Gastroesophageal sphincter (tissue), 4 donors: Measurements from ENCODE around the gene GJA3. TPM values are rescaled to one million over a fixed set of nuclear protein-coding genes. Genes with fewer than 3 reads are reported as not detected.
A peak's percentile ranks its signal among the peaks of the same experiment; 100 is the strongest.

Source experiments
- ATAC-seq: fragments of 150-250 bp; one replicate; pipeline ENCODE4 v1.9.1; 2016; ENCODE audit warnings: mild to moderate bottlenecking, moderate library complexity
- H3K27ac ChIP-seq, 4 donors: fragments of 200-600 bp; sonication (generic) in 3 of 4; 1 replicate in 3 of 4; 2 replicates in 1 of 4; pipeline ENCODE4 v1.5.1; 2016 to 2019
- H3K27me3 ChIP-seq: fragments of 200-600 bp; sonication (generic); one replicate; pipeline ENCODE4 v1.5.1; 2019
- H3K36me3 ChIP-seq, 2 donors: fragments of 200-600 bp; sonication (generic); one replicate each; pipeline ENCODE4 v1.5.1; 2019; ENCODE audit warnings: control low read depth in 1 of 2
- H3K4me1 ChIP-seq, 3 donors: fragments of 200-600 bp; sonication (generic); 1 replicate in 2 of 3; 2 replicates in 1 of 3; pipeline ENCODE4 v1.5.1; 2016 to 2019; ENCODE audit warnings: control low read depth in 2 of 3
- H3K4me3 ChIP-seq, 2 donors: fragments of 200-600 bp; sonication (generic); one replicate each; pipeline ENCODE4 v1.5.1; 2019; ENCODE audit warnings: mild to moderate bottlenecking in 1 of 2, moderate library complexity in 1 of 2
- H3K9me3 ChIP-seq, 3 donors: fragments of 200-600 bp; sonication (generic); one replicate each; pipeline ENCODE4 v1.5.1; 2017 to 2019; ENCODE audit warnings: control low read depth in 2 of 3
- CTCF ChIP-seq, 4 experiments: fragments of 200-600 bp in 2 of 4; fragments of 450-650 bp in 2 of 4; sonication (generic) in 1 of 4; IDR thresholded peaks; one replicate each; pipeline ENCODE4 v1.5.1; 2017 to 2019; ENCODE audit warnings: antibody characterized with exemption in 4 of 4, mild to moderate bottlenecking in 2 of 4, moderate library complexity in 2 of 4
- EP300 ChIP-seq: sonication (generic); formaldehyde crosslinking; IDR thresholded peaks from one replicate; pipeline ENCODE4 v1.6.1; 2017; ENCODE audit warnings: antibody characterized with exemption, mild to moderate bottlenecking
- POLR2A ChIP-seq, 2 donors: fragments of 450-650 bp; IDR thresholded peaks; one replicate each; pipeline ENCODE4 v1.6.1; 2017; ENCODE audit warnings: antibody characterized with exemption in 2 of 2, mild to moderate bottlenecking in 2 of 2, moderate library complexity in 1 of 2
- POLR2AphosphoS5 ChIP-seq: sonication (generic); formaldehyde crosslinking; IDR thresholded peaks from one replicate; pipeline ENCODE4 v1.6.1; 2017; ENCODE audit warnings: antibody characterized with exemption
- whole genome bisulfite sequencing, 2 donors: methylation state at CpG; one replicate each; pipeline ENCODE4 v1.1.5; 2018; ENCODE audit warnings: low coverage in 1 of 2; 5-methylcytosine and 5-hydroxymethylcytosine counted together
- total RNA-seq, 4 donors: library from RNA; depleted of rRNA; stranded (reverse); fragments of >200 nt; gene quantifications; one replicate each; pipeline ENCODE4 v1.1.0, GENCODE V29; 2016

The GJA3 gene
- total RNA-seq, 4 donors from 2014 or later: 0.04 to 0.07 TPM; not detected in 2

- WGBS, 2 donors: 0% methylated on average over 1 to 4 of the region's 53 CpGs
- Histone ChIP-seq H3K9me3 (no peaks in the 10 kb centered on the region), H3K27ac (no peak overlapping the region), H3K27me3 (peaks cover 76% of the 10 kb centered on the region), H3K4me3 (peak overlapping the region; percentile 10 to 64), H3K36me3 (no peaks in the 10 kb centered on the region), H3K4me1 (peaks cover 0 to 34% (median 13%) of the 10 kb centered on the region in 3 donors)
- ATAC-seq: no peak
- no peak for TF ChIP-seq POLR2AphosphoS5
- no peak for TF ChIP-seq POLR2A (IDR thresholded peaks at IDR 0.05)
- no peak for TF ChIP-seq CTCF (IDR thresholded peaks at IDR 0.05)
- no peak for TF ChIP-seq EP300
Measured at GRCh38 chr13:20193162-20193906, 32.5 kb upstream of the GJA3 start.

- peaks cover 76% of the 10 kb centered on the region for H3K27me3 ChIP-seq
- peak within 1 kb of the TSS; percentile 10 to 64 for H3K4me3 ChIP-seq
- peaks cover 0 to 34% (median 13%) of the 10 kb centered on the region in 3 donors for H3K4me1 ChIP-seq
- no CpG with 5 or more reads among the region's 39 CpGs for WGBS, 2 donors
- no peak for ATAC-seq
- H3K36me3 ChIP-seq: no peaks in the 10 kb centered on the region
- TF ChIP-seq CTCF (IDR thresholded peaks at IDR 0.05): no peak
- no peak for TF ChIP-seq POLR2AphosphoS5
- no peak for TF ChIP-seq POLR2A (IDR thresholded peaks at IDR 0.05)
- TF ChIP-seq EP300: no peak
- H3K27ac ChIP-seq: peak within 1 kb of the TSS in 1 of 4 donors; percentile 38
- no peaks in the 10 kb centered on the region for H3K9me3 ChIP-seq
Measured at GRCh38 chr13:20192836-20193161, 31.9 kb upstream of the GJA3 start, which contains the start of gene GJB2. TSS of gene GJB2 (minus strand) at chr13:20192938. CDS start at chr13:20189581, 3,357 bp downstream.

GRCh38 chr13:20192158-20192835 is 31.4 kb upstream of the GJA3 start:
- ATAC-seq: peak; percentile 17
- Histone ChIP-seq H3K27ac (peak overlapping the region in 1 of 4 donors; percentile 38), H3K27me3 (peaks cover 76% of the 10 kb centered on the region), H3K36me3 (no peaks in the 10 kb centered on the region), H3K9me3 (no peaks in the 10 kb centered on the region), H3K4me3 (peak overlapping the region; percentile 10 to 64), H3K4me1 (peaks cover 0 to 34% (median 13%) of the 10 kb centered on the region in 3 donors)
- TF ChIP-seq POLR2A (IDR thresholded peaks at IDR 0.05) (no peak), CTCF (IDR thresholded peaks at IDR 0.05) (no peak), POLR2AphosphoS5 (no peak), EP300 (no peak)
- WGBS, 2 donors: 0% methylated on average over 2 to 6 of the region's 73 CpGs

GRCh38 chr13:20191311-20192157 is 30.7 kb upstream of the GJA3 start:
- H3K27ac ChIP-seq: no peak overlapping the region
- peaks cover 0 to 31% (median 13%) of the 10 kb centered on the region in 3 donors for H3K4me1 ChIP-seq
- H3K36me3 ChIP-seq: no peaks in the 10 kb centered on the region
- ATAC-seq: no peak
- peaks cover 73% of the 10 kb centered on the region for H3K27me3 ChIP-seq
- peak overlapping the region in 1 of 2 donors; percentile 64 for H3K4me3 ChIP-seq
- no peaks in the 10 kb centered on the region for H3K9me3 ChIP-seq
- TF ChIP-seq EP300 (no peak), CTCF (IDR thresholded peaks at IDR 0.05) (no peak), POLR2AphosphoS5 (no peak), POLR2A (IDR thresholded peaks at IDR 0.05) (no peak)
- WGBS, 2 donors: 76 to 83% methylated on average over 1 to 9 of the region's 24 CpGs
